IMR-90 (cell line): ENCODE results near the gene SLC66A2.

ENCODE experiments used
- MXI1 ChIP-seq: IDR thresholded peaks from 2 replicates; pipeline ENCODE4 v1.6.1; 2012; ENCODE audit warnings: low read depth, mild to moderate bottlenecking, low read length, moderate library complexity, borderline replicate concordance
- POLR2A ChIP-seq: IDR thresholded peaks from 2 replicates; pipeline ENCODE4 v1.6.1; 2012; ENCODE audit warnings: mild to moderate bottlenecking, low read depth, low read length
- TF ChIP-seq, protein P1 (sequence below): conservative IDR thresholded peaks from 2 replicates; pipeline ENCODE4 v1.5.1; 2012; ENCODE audit warnings: mild to moderate bottlenecking, low read depth, low read length, improper control_type of control experiment

DNA sequence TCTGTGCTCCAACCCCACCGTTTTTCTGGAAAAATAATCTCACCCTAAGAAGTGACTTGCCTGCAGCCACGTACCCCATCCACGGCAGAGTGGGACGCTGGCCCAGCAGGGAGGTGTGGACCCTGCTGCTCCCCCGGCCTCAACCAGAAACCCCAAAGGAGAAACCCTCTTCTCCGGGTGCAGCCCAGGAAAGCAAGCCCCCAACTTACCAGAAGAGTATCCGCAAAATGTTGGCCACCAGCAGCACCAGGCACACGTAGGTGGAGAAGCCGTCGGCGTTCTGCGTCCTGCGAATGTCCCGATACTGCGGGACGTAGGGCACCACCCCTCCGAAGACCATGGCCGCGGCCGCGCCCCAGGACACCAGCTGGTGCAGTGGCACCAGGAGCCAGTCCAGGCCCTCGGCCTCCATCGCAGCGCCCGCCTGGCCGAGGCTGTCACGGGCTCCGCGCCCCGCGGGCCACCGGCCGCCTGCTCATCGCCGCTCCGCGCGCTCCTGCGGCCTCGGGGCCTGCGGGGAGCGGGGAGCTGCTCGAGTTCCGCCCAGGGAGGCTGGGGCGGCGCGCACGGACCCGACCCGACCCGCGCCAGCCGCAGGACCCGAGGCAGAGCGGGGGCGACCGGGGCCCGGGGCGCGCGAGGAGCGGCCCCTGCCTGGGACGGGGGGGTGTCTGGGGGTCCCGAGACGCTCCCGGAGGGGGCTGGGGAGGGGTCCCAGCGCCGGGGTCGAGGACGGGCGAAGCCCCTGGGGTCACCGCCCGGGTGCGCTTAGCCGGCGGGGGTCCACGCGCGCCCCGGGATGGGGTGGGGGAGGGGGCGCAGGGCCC, 725 bp downstream of the SLC66A2 start:
- TF ChIP-seq MXI1 (no peak), POLR2A (no peak)
- TF ChIP-seq, protein P1, sequence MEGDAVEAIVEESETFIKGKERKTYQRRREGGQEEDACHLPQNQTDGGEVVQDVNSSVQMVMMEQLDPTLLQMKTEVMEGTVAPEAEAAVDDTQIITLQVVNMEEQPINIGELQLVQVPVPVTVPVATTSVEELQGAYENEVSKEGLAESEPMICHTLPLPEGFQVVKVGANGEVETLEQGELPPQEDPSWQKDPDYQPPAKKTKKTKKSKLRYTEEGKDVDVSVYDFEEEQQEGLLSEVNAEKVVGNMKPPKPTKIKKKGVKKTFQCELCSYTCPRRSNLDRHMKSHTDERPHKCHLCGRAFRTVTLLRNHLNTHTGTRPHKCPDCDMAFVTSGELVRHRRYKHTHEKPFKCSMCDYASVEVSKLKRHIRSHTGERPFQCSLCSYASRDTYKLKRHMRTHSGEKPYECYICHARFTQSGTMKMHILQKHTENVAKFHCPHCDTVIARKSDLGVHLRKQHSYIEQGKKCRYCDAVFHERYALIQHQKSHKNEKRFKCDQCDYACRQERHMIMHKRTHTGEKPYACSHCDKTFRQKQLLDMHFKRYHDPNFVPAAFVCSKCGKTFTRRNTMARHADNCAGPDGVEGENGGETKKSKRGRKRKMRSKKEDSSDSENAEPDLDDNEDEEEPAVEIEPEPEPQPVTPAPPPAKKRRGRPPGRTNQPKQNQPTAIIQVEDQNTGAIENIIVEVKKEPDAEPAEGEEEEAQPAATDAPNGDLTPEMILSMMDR = no peak
